Activated CD4-positive, alpha-beta T cell treated with anti-CD3 and anti-CD28 coated beads, Interleukin-2, amount 10 ng/mL, durations not matched to agents 7 days and 5 days (primary cell): Measurements from ENCODE around the gene EIF3B. TPM values are rescaled to one million over a fixed set of nuclear protein-coding genes. Genes with fewer than 3 reads are reported as not detected.

Experiments
- CTCF ChIA-PET: fragments of 350-600 bp; sonication (Branson Sonifier 250); formaldehyde crosslinking; loops from one replicate; lab custom pipeline; 2021; ENCODE audit warnings: antibody characterized with exemption; lab: Charles Lee
- POLR2A ChIA-PET: fragments of 350-600 bp; sonication (Branson Sonifier 250); formaldehyde crosslinking; loops from one replicate; lab custom pipeline; 2021; ENCODE audit warnings: antibody characterized with exemption; lab: Charles Lee
- DNase-seq: peaks from one replicate; pipeline ENCODE4 v3.0.0-alpha.2; 2020
- H3K27ac Mint-ChIP-seq: one replicate; pipeline ENCODE4 v1.8.0; 2021; ENCODE audit warnings: mild to moderate bottlenecking, moderate library complexity, mixed read lengths
- H3K27me3 Mint-ChIP-seq: one replicate; pipeline ENCODE4 v1.8.0; 2021; ENCODE audit warnings: mixed read lengths
- H3K36me3 Mint-ChIP-seq: one replicate; pipeline ENCODE4 v1.8.0; 2021; ENCODE audit warnings: low read depth, mixed read lengths
- H3K4me1 Mint-ChIP-seq: one replicate; pipeline ENCODE4 v1.8.0; 2021; ENCODE audit warnings: mixed read lengths
- H3K4me3 Mint-ChIP-seq: one replicate; pipeline ENCODE4 v1.8.0; 2021; ENCODE audit warnings: mild to moderate bottlenecking, moderate library complexity, mixed read lengths
- H3K9me3 Mint-ChIP-seq: one replicate; pipeline ENCODE4 v1.8.0; 2021; ENCODE audit warnings: mixed read lengths
- total RNA-seq, 2 experiments: library from RNA; stranded (reverse); gene quantifications; one replicate each; pipeline ENCODE4 v1.2.3, GENCODE V29; 2021

The EIF3B gene
- total RNA-seq, 2 experiments from 2014 or later: 148 to 158 TPM

- Mint-ChIP-seq H3K4me1 (peaks cover 24% of the 10 kb centered on the region), H3K27me3 (no peaks in the 10 kb centered on the region), H3K36me3 (peaks cover 10% of the 10 kb centered on the region), H3K9me3 (no peaks in the 10 kb centered on the region), H3K4me3 (peak overlapping the region; percentile 80), H3K27ac (peak overlapping the region; percentile 100)
- DNase-seq: no peak
- CTCF ChIA-PET: interaction anchor here (0.8 to 1.1 kb wide), 4 partner anchors 10 to 125 kb away, joined by 3 read pairs; no protein-coding TSS in a partner anchor
- POLR2A ChIA-PET: no interaction called here
Observed at GRCh38 chr7:2353113-2353935, 1.3 kb upstream of the EIF3B start.

GRCh38 chr7:2353936-2354185, 766 bp upstream of the EIF3B start:
- ChIA-PET POLR2A (no interaction called here), CTCF (interaction anchor here (0.8 to 1.1 kb wide), 4 partner anchors 10 to 125 kb away, joined by 3 read pairs; no protein-coding TSS in a partner anchor)
- no peaks in the 10 kb centered on the region for H3K27me3 Mint-ChIP-seq
- H3K36me3 Mint-ChIP-seq: peaks cover 10% of the 10 kb centered on the region
- peak overlapping the region; percentile 80 for H3K4me3 Mint-ChIP-seq
- H3K9me3 Mint-ChIP-seq: no peaks in the 10 kb centered on the region
- peaks cover 24% of the 10 kb centered on the region for H3K4me1 Mint-ChIP-seq
- peak; percentile 90 for DNase-seq
- H3K27ac Mint-ChIP-seq: peak overlapping the region; percentile 100

- ChIA-PET CTCF (interaction anchor here (1.0 kb wide), 1 partner anchor 45 kb away, joined by 3 read pairs; no protein-coding TSS in a partner anchor), POLR2A (no interaction called here)
- Mint-ChIP-seq H3K9me3 (no peaks in the 10 kb centered on the region), H3K4me3 (peak overlapping the region; percentile 80), H3K36me3 (peaks cover 14% of the 10 kb centered on the region), H3K27ac (peak overlapping the region; percentile 100), H3K4me1 (peaks cover 36% of the 10 kb centered on the region), H3K27me3 (no peaks in the 10 kb centered on the region)
- DNase-seq: peak; percentile 10
Observed at GRCh38 chr7:2354939-2355704, 495 bp downstream of the EIF3B start.

- peak overlapping the region; percentile 79 for H3K4me3 Mint-ChIP-seq
- H3K27me3 Mint-ChIP-seq: no peaks in the 10 kb centered on the region
- ChIA-PET CTCF (interaction anchor here (1.0 kb wide), 1 partner anchor 45 kb away, joined by 3 read pairs; no protein-coding TSS in a partner anchor), POLR2A (no interaction called here)
- no peaks in the 10 kb centered on the region for H3K9me3 Mint-ChIP-seq
- peak overlapping the region; percentile 90 for H3K27ac Mint-ChIP-seq
- H3K4me1 Mint-ChIP-seq: peaks cover 38% of the 10 kb centered on the region
- no peak for DNase-seq
- peaks cover 20% of the 10 kb centered on the region for H3K36me3 Mint-ChIP-seq
Observed at GRCh38 chr7:2355705-2356008, 1.0 kb downstream of the EIF3B start.

GRCh38 chr7:2357165-2357564, 2.5 kb downstream of the EIF3B start:
- POLR2A ChIA-PET: interaction anchor here (0.7 kb wide), 1 partner anchor 50 kb away, joined by 3 read pairs; no protein-coding TSS in a partner anchor
- no peaks in the 10 kb centered on the region for H3K27me3 Mint-ChIP-seq
- CTCF ChIA-PET: interaction anchor here (0.7 to 1.2 kb wide), 3 partner anchors 12 to 608 kb away, joined by 3 to 4 read pairs (median 4); no protein-coding TSS in a partner anchor
- H3K4me3 Mint-ChIP-seq: peak overlapping the region; percentile 79
- no peaks in the 10 kb centered on the region for H3K9me3 Mint-ChIP-seq
- peaks cover 22% of the 10 kb centered on the region for H3K36me3 Mint-ChIP-seq
- peak overlapping the region; percentile 50 for H3K27ac Mint-ChIP-seq
- peaks cover 37% of the 10 kb centered on the region for H3K4me1 Mint-ChIP-seq
- no peak for DNase-seq

GRCh38 chr7:2357571-2357970, 2.9 kb downstream of the EIF3B start:
- no peak for DNase-seq
- H3K9me3 Mint-ChIP-seq: no peaks in the 10 kb centered on the region
- peaks cover 35% of the 10 kb centered on the region for H3K4me1 Mint-ChIP-seq
- no peaks in the 10 kb centered on the region for H3K27me3 Mint-ChIP-seq
- ChIA-PET POLR2A (interaction anchor here (0.7 kb wide), 1 partner anchor 49 kb away, joined by 3 read pairs; no protein-coding TSS in a partner anchor), CTCF (interaction anchor here (0.7 to 1.2 kb wide), 3 partner anchors 12 to 608 kb away, joined by 3 to 4 read pairs (median 4); no protein-coding TSS in a partner anchor)
- H3K4me3 Mint-ChIP-seq: peak overlapping the region; percentile 5
- peaks cover 26% of the 10 kb centered on the region for H3K36me3 Mint-ChIP-seq
- H3K27ac Mint-ChIP-seq: peak overlapping the region; percentile 20

- H3K27ac Mint-ChIP-seq: no peak overlapping the region
- peaks cover 30% of the 10 kb centered on the region for H3K4me1 Mint-ChIP-seq
- no peak for DNase-seq
- H3K4me3 Mint-ChIP-seq: no peak overlapping the region
- CTCF ChIA-PET: interaction anchor here (0.6 to 0.7 kb wide), 2 partner anchors 71 to 111 kb away, joined by 3 read pairs; no protein-coding TSS in a partner anchor
- no peaks in the 10 kb centered on the region for H3K27me3 Mint-ChIP-seq
- POLR2A ChIA-PET: no interaction called here
- H3K9me3 Mint-ChIP-seq: no peaks in the 10 kb centered on the region
- H3K36me3 Mint-ChIP-seq: peaks cover 37% of the 10 kb centered on the region
Observed at GRCh38 chr7:2358968-2359527, 4.4 kb downstream of the EIF3B start.

- CTCF ChIA-PET: no interaction called here
- no peaks in the 10 kb centered on the region for H3K27me3 Mint-ChIP-seq
- no peak for DNase-seq
- POLR2A ChIA-PET: no interaction called here
- no peak overlapping the region for H3K4me3 Mint-ChIP-seq
- peaks cover 30% of the 10 kb centered on the region for H3K4me1 Mint-ChIP-seq
- H3K9me3 Mint-ChIP-seq: no peaks in the 10 kb centered on the region
- no peak overlapping the region for H3K27ac Mint-ChIP-seq
- H3K36me3 Mint-ChIP-seq: peaks cover 43% of the 10 kb centered on the region
Observed at GRCh38 chr7:2359610-2360009, 5.0 kb downstream of the EIF3B start.

GRCh38 chr7:2360796-2361195, 6.2 kb downstream of the EIF3B start:
- no peaks in the 10 kb centered on the region for H3K9me3 Mint-ChIP-seq

GRCh38 chr7:2362385-2363088, 7.9 kb downstream of the EIF3B start:
- H3K27me3 Mint-ChIP-seq: no peaks in the 10 kb centered on the region

More at GRCh38 chr7:2360796-2361195, 6.2 kb downstream of the EIF3B start:
- ChIA-PET POLR2A (no interaction called here), CTCF (no interaction called here)
- Mint-ChIP-seq H3K27me3 (no peaks in the 10 kb centered on the region), H3K4me3 (no peak overlapping the region), H3K27ac (no peak overlapping the region), H3K4me1 (peaks cover 29% of the 10 kb centered on the region), H3K36me3 (peaks cover 50% of the 10 kb centered on the region)
- DNase-seq: no peak

GRCh38 chr7:2369139-2369538, 14.5 kb downstream of the EIF3B start:
- Mint-ChIP-seq H3K4me3 (no peak overlapping the region), H3K36me3 (peaks cover 69% of the 10 kb centered on the region), H3K27ac (no peak overlapping the region), H3K9me3 (no peaks in the 10 kb centered on the region), H3K4me1 (no peaks in the 10 kb centered on the region), H3K27me3 (no peaks in the 10 kb centered on the region)
- DNase-seq: no peak
- ChIA-PET CTCF (interaction anchor here (0.6 to 1.0 kb wide), 2 partner anchors 12 to 683 kb away, joined by 3 read pairs; no protein-coding TSS in a partner anchor), POLR2A (no interaction called here)

More at GRCh38 chr7:2362385-2363088, 7.9 kb downstream of the EIF3B start:
- H3K9me3 Mint-ChIP-seq: no peaks in the 10 kb centered on the region
- no peak overlapping the region for H3K4me3 Mint-ChIP-seq
- POLR2A ChIA-PET: no interaction called here
- no peak overlapping the region for H3K27ac Mint-ChIP-seq
- DNase-seq: no peak
- CTCF ChIA-PET: interaction anchor here (0.6 to 0.7 kb wide), 2 partner anchors 41 to 57 kb away, joined by 3 to 4 read pairs; no protein-coding TSS in a partner anchor
- peaks cover 59% of the 10 kb centered on the region for H3K36me3 Mint-ChIP-seq
- H3K4me1 Mint-ChIP-seq: peaks cover 17% of the 10 kb centered on the region

- H3K27me3 Mint-ChIP-seq: no peaks in the 10 kb centered on the region
- H3K36me3 Mint-ChIP-seq: peaks cover 71% of the 10 kb centered on the region
- H3K27ac Mint-ChIP-seq: no peak overlapping the region
- H3K4me1 Mint-ChIP-seq: no peaks in the 10 kb centered on the region
- ChIA-PET CTCF (interaction anchor here (1.0 kb wide), 1 partner anchor 26 kb away, joined by 3 read pairs; no protein-coding TSS in a partner anchor), POLR2A (interaction anchor here (0.6 kb wide), 1 partner anchor 21 kb away, joined by 3 read pairs; no protein-coding TSS in a partner anchor)
- H3K4me3 Mint-ChIP-seq: no peak overlapping the region
- no peaks in the 10 kb centered on the region for H3K9me3 Mint-ChIP-seq
- no peak for DNase-seq
Observed at GRCh38 chr7:2371329-2371728, 16.7 kb downstream of the EIF3B start.
